ES-I3 (cell line): ENCODE measurements around the gene CAMTA1.

ENCODE experiments used
- H3K36me3 ChIP-seq: 2 replicates; pipeline ENCODE4 v1.6.1; 2013; ENCODE audit warnings: mild to moderate bottlenecking, low read length, control low read depth, moderate library complexity; ENCODE audit not compliant: insufficient read depth
- H3K4me1 ChIP-seq: 2 replicates; pipeline ENCODE4 v1.6.1; 2013; ENCODE audit warnings: mild to moderate bottlenecking, control low read depth, low read length; ENCODE audit not compliant: insufficient read depth
- H3K9ac ChIP-seq: 2 replicates; pipeline ENCODE4 v1.6.1; 2013; ENCODE audit warnings: low read depth, mild to moderate bottlenecking, low read length, moderate library complexity
- H3K9me3 ChIP-seq: 2 replicates; pipeline ENCODE4 v1.6.1; 2013; ENCODE audit warnings: mild to moderate bottlenecking, low read length, moderate library complexity; ENCODE audit not compliant: control insufficient read depth, insufficient read depth

CAMTA1 gene

GRCh38 chr1:7224644-7225043 lies 439.4 kb downstream of the CAMTA1 start:
- H3K36me3 ChIP-seq: no peaks in the 10 kb centered on the region
- H3K4me1 ChIP-seq: no peaks in the 10 kb centered on the region; the same call in 1 of the 2 replicates
- H3K9me3 ChIP-seq: no peaks in the 10 kb centered on the region
- no peak overlapping the region for H3K9ac ChIP-seq

GRCh38 chr1:7225711-7226505 lies 440.7 kb downstream of the CAMTA1 start:
- H3K4me1 ChIP-seq: no peaks in the 10 kb centered on the region; the same call in 1 of the 2 replicates
- no peaks in the 10 kb centered on the region for H3K9me3 ChIP-seq
- H3K36me3 ChIP-seq: no peaks in the 10 kb centered on the region
- no peak overlapping the region for H3K9ac ChIP-seq

GRCh38 chr1:7227654-7228053 lies 442.4 kb downstream of the CAMTA1 start:
- no peaks in the 10 kb centered on the region for H3K36me3 ChIP-seq
- no peaks in the 10 kb centered on the region for H3K9me3 ChIP-seq
- H3K9ac ChIP-seq: no peak overlapping the region
- no peaks in the 10 kb centered on the region; the same call in 1 of the 2 replicates for H3K4me1 ChIP-seq

- Histone ChIP-seq H3K9ac (no peak overlapping the region), H3K36me3 (no peaks in the 10 kb centered on the region), H3K4me1 (no peaks in the 10 kb centered on the region; the same call in 1 of the 2 replicates), H3K9me3 (no peaks in the 10 kb centered on the region)
Measured at GRCh38 chr1:7228252-7228961, 443.2 kb downstream of the CAMTA1 start.

GRCh38 chr1:7229186-7229585 lies 443.9 kb downstream of the CAMTA1 start:
- Histone ChIP-seq H3K9me3 (no peaks in the 10 kb centered on the region), H3K4me1 (no peaks in the 10 kb centered on the region; the same call in 1 of the 2 replicates), H3K9ac (no peak overlapping the region), H3K36me3 (no peaks in the 10 kb centered on the region)

- no peak overlapping the region for H3K9ac ChIP-seq
- H3K36me3 ChIP-seq: no peaks in the 10 kb centered on the region
- H3K9me3 ChIP-seq: no peaks in the 10 kb centered on the region
- H3K4me1 ChIP-seq: no peaks in the 10 kb centered on the region; the same call in 1 of the 2 replicates
Measured at GRCh38 chr1:7229696-7230631, 444.7 kb downstream of the CAMTA1 start.

GRCh38 chr1:7232441-7233236 lies 447.4 kb downstream of the CAMTA1 start:
- H3K36me3 ChIP-seq: no peaks in the 10 kb centered on the region
- no peak overlapping the region for H3K9ac ChIP-seq
- no peaks in the 10 kb centered on the region; the same call in 1 of the 2 replicates for H3K4me1 ChIP-seq
- H3K9me3 ChIP-seq: no peaks in the 10 kb centered on the region

- Histone ChIP-seq H3K9ac (no peak overlapping the region), H3K4me1 (no peaks in the 10 kb centered on the region; the same call in 1 of the 2 replicates)
Measured at GRCh38 chr1:7233237-7233540, 447.9 kb downstream of the CAMTA1 start.

GRCh38 chr1:7233646-7234470 lies 448.6 kb downstream of the CAMTA1 start:
- no peaks in the 10 kb centered on the region for H3K4me1 ChIP-seq
- H3K9ac ChIP-seq: no peak overlapping the region
- no peaks in the 10 kb centered on the region for H3K36me3 ChIP-seq
- H3K9me3 ChIP-seq: no peaks in the 10 kb centered on the region

More at GRCh38 chr1:7233237-7233540, 447.9 kb downstream of the CAMTA1 start:
- Histone ChIP-seq H3K36me3 (no peaks in the 10 kb centered on the region), H3K9me3 (no peaks in the 10 kb centered on the region)

- no peaks in the 10 kb centered on the region for H3K36me3 ChIP-seq
Measured at GRCh38 chr1:7234471-7234755, 449.2 kb downstream of the CAMTA1 start.

GRCh38 chr1:7235871-7236517 lies 450.7 kb downstream of the CAMTA1 start:
- no peaks in the 10 kb centered on the region for H3K36me3 ChIP-seq
- no peaks in the 10 kb centered on the region for H3K9me3 ChIP-seq
- H3K9ac ChIP-seq: no peak overlapping the region
- H3K4me1 ChIP-seq: no peaks in the 10 kb centered on the region

More at GRCh38 chr1:7234471-7234755, 449.2 kb downstream of the CAMTA1 start:
- H3K9ac ChIP-seq: no peak overlapping the region
- no peaks in the 10 kb centered on the region for H3K4me1 ChIP-seq
- H3K9me3 ChIP-seq: no peaks in the 10 kb centered on the region

GRCh38 chr1:7236844-7237515 lies 451.7 kb downstream of the CAMTA1 start:
- H3K9me3 ChIP-seq: no peaks in the 10 kb centered on the region
- H3K9ac ChIP-seq: no peak overlapping the region
- H3K4me1 ChIP-seq: no peaks in the 10 kb centered on the region
- H3K36me3 ChIP-seq: no peaks in the 10 kb centered on the region
